WI38 (cell line): Measurements from ENCODE around the gene PDCD4.

ENCODE experiments used
- H3K4me3 ChIP-seq: 2 replicates; pipeline ENCODE4 v1.5.1; 2011; ENCODE audit warnings: low read depth, mild to moderate bottlenecking, control low read depth, low read length
- TF ChIP-seq, protein P1 (sequence below): IDR thresholded peaks from 2 replicates; pipeline ENCODE4 v1.5.1; 2012; ENCODE audit warnings: low read depth, mild to moderate bottlenecking, control low read depth, low read length

PDCD4 gene

DNA sequence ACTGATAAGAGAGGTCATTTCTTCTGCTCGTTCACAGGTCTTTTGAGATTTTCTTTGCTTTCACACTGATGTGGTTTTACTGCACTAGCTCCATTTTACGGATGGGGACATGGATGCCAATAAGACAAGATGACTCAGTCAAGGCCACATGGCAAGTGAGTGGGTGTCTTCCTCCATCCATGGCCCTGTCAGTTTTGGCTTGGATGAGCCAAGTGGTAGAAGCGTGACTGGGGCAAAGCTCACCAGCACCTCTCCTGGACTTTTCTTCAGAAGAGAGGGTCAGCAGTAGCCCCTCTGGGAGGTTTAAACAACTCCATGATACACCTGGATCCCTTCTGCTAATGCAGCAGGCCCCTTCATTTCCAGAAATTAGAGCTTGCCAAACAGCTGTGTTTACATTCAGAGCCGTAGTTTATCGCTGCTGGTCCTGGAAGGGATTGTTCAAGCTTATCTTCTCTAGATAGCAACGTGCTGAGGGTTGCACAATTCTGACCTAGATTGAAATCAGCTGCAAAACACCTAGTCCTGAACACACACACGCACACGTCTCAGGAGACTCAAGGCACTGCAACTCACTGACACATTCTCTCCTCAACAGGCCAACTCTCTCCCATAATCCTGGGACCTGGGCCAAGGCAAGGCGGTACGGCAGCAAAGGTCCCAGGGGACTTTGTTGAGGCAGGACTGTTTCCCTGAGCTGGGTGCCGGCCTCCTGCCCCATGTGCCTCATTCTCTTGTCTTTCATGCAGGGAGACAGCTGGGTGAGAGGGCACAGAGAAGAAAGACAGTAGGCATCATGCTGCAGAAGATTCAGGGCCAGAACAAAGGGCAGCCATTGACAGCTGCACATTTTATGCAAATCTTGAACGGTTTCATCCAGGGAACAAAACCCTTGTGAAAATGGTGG, 14.2 kb upstream of the PDCD4 start:
- TF ChIP-seq, protein P1, sequence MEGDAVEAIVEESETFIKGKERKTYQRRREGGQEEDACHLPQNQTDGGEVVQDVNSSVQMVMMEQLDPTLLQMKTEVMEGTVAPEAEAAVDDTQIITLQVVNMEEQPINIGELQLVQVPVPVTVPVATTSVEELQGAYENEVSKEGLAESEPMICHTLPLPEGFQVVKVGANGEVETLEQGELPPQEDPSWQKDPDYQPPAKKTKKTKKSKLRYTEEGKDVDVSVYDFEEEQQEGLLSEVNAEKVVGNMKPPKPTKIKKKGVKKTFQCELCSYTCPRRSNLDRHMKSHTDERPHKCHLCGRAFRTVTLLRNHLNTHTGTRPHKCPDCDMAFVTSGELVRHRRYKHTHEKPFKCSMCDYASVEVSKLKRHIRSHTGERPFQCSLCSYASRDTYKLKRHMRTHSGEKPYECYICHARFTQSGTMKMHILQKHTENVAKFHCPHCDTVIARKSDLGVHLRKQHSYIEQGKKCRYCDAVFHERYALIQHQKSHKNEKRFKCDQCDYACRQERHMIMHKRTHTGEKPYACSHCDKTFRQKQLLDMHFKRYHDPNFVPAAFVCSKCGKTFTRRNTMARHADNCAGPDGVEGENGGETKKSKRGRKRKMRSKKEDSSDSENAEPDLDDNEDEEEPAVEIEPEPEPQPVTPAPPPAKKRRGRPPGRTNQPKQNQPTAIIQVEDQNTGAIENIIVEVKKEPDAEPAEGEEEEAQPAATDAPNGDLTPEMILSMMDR = no peak
- H3K4me3 ChIP-seq = no peak overlapping the region

DNA sequence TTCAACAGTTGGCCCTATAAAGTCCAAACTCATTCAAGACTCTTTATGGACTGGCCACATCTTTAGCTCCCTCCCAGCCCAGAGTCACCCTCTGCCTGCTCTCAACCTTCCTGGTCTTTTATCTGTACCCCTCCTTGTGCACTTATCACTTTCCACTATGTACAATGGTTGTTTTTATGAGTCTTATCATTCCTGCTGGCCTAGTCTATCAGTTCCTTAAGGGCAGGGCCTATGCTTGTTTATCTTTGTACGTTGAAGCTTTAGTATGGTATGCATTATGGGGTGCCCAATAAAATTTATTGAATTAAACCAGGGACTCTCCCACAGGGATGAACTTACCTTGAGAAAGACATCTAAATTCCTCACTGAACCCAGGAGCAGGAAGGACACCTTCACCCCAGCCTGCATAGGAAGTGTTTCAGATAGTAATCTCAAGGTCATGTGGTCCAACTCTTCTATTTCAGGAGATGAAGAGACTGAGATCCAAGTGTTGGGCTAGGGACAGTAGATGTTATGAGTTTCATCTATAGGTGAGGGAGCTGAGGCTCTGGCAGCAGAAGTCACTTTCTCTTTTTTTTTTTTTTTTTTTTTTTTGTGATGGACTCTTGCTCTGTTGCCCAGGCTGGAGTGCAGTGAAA, 13.3 kb upstream of the PDCD4 start:
- TF ChIP-seq, protein P1 = no peak
- no peak overlapping the region for H3K4me3 ChIP-seq

DNA sequence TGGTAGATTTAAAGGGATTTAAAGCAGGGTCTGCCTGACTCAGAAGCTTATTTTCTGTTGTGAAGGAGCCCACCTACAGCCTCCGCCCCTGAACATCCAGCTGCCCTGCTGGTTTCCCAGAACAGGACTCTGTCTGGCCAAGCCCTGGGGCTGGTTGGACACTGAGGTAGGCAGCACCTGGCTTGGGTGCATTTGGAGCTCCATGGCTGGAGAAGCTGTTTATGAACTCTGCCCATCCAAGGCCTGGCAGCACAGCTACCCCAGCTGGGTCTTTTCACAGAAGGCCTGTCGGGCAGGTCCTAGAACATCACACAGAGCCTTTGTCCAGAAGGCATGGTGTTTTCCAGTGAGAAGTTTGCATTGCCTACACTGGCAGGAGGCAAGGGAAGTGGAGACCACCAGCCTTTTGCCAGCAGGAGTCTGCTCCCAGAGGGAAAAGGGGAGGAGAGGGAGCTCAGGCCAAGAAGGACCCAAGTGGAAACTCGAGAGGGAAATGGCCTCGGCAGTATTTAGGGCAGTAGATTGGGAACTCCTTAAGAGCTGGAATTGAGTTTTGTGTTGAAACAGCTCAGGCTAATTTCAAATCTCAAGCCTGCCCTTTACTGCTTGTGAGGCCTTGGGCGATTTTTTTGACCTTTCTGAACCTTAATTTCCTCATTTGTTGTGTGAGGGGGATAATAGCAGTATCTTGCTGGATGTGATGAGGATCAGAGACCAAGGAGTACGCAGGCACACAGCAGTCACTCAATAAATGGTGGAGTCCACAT, 12.3 kb upstream of the PDCD4 start:
- TF ChIP-seq, protein P1 = no peak
- H3K4me3 ChIP-seq = no peak overlapping the region

DNA sequence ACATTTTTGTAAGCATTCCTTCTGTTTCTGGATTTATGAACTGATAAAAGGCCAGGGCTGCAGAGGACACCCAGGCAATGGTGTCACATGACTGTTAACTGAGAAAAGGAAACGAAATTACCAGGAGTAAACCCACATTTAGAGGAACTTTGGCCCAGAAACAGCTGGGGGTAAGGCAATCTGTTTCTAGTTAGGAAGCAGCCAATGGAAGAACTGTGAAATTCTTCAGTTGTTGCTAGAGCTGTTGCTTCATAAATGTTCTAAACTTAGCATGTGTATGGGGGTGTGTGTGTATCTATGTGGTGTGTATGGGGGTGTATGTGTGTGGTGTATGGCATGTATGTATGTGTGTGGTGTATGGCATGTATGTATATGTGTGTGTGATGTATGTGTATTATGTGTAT, 11.8 kb upstream of the PDCD4 start:
- H3K4me3 ChIP-seq = no peak overlapping the region
- TF ChIP-seq, protein P1 = no peak

DNA sequence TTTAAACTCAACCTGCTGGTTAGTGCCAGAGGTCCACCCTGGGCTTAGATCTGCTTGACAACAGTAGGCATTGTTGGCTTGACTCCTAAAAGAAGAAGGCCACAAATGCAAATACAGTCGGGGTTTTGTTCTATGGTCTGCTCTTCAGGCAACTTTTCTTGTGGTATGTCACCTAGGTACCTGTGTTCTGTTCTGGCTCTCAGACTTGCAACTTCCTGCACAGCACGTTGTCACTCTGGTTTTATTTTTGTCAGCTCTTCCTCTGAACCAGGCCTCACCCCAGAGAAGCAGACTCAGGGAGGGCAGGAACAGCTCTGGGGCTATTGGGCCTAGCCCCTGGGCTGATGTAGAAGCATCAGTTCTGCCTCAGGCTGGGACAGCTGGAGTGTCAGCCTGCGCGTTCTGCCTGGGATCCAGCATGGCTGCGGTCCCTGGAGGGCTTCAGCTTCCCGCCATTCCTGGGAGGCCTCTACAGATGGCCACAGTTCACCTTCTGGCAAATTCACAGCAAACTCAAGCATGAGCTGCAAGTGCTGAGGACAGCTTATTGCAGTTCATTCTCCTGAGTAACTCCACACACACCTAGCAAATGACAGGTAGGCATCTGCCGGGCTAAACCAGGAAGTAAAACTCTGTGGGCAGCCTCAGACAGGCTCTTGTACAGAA, 11.0 kb upstream of the PDCD4 start:
- no peak overlapping the region for H3K4me3 ChIP-seq

DNA sequence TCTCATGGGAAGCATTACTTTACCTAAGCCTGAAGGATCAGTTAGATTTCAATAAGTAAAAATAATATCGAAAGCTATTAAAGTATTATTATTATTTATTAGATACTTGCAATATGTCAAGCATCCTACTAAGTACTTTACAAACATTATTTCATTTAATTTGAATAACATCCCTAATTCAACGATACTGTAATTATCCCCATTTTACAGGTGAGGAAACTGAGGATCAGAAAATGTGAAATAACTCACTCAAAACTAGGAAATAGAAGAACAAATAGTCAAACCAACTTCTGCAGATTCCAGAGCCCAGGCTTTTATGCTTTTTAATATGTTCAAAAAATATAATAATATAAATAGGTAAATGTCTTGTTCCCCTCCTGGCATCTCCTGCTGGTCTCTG, 10.3 kb upstream of the PDCD4 start:
- no peak overlapping the region for H3K4me3 ChIP-seq
- TF ChIP-seq, protein P1 = no peak

More for the DNA sequence above, 11.0 kb upstream of the PDCD4 start:
- TF ChIP-seq, protein P1 = no peak
